HFF-Myc (cell line): ENCODE results near the gene CCDC85C.

Experiments
- DNase-seq: peaks from one replicate; pipeline ENCODE4 v3.0.0-alpha.2; 2011; ENCODE audit warnings: low read depth; ENCODE audit errors: extremely low read depth
- H3K4me3 ChIP-seq: replicated peaks from 2 replicates; pipeline ENCODE4 v1.5.1; 2011; ENCODE audit warnings: low read depth, mild to moderate bottlenecking, control low read depth, low read length
- CTCF ChIP-seq: IDR thresholded peaks from 2 replicates; pipeline ENCODE4 v1.5.1; 2012; ENCODE audit warnings: mild to moderate bottlenecking, low read depth, low read length, control low read depth; ENCODE audit errors: missing control alignments

Gene CCDC85C

GRCh38 chr14:99479160-99479905, 124.7 kb downstream of the CCDC85C start:
- TF ChIP-seq CTCF, result no peak
- no peak for DNase-seq
- peak overlapping the region; percentile 97 for H3K4me3 ChIP-seq

DNA sequence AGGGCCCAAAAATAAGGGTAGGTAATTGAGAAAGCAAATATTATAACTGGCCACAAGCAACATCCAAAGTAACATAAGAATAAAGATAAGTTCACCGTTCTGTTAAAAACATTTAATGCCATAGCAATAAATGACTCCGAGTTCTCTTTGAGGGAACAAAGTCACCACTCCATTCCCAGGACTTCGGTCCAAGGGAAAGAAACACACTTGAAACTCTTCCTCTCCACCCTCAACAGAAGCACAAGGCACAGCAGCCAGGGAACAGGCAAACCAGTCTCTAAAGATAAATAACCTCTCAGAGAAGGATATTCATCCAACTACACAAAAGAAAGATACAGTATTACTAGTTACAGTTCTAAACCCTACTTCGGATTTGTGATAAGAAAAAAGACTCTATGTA, 125.9 kb downstream of the CCDC85C start:
- no peak for DNase-seq
- TF ChIP-seq CTCF, result no peak
- H3K4me3 ChIP-seq, result no peak overlapping the region

- no peak for TF ChIP-seq CTCF
- no peak for DNase-seq
- no peak overlapping the region for H3K4me3 ChIP-seq
These were observed 127.1 kb downstream of the CCDC85C start for GRCh38 chr14:99476864-99477263.

DNA sequence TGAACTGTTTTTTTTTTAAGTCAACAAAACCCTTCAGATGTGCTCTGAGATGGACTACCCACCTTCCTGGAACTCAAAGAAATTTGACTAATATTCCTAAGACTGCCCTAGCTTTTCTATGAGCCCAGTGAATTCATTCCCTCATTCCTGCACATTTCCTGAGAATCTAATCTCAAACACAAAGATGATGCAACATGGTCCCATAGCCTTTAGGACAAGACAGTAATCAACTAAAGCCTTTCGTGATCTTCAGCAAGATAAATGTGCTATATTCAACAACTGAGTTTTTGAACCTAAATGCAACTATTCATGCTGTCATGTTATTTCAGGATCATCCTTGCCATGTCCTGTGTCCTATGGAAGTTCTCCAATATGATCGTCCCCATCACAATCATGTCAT, 128.3 kb downstream of the CCDC85C start:
- no peak for DNase-seq
- TF ChIP-seq CTCF, result no peak
- H3K4me3 ChIP-seq, result no peak overlapping the region

DNA sequence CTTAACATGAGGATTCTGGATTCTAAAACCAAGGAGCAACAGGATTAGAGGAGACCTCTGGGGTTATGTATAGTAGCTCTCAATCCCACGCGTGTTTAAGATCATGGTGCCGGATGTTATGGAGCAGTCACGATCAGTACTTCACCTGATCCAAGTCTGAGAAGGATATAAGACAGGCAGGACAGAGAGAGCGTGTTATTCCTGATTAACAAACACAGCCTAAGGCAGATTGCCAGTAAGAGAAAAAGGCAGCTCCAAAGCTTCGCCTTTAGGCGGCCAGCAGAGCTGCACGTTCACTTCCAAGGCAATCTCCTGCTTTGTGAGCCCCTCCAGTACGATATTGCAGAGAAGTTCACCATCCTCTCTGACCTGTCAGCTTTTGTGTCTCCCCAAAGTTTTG, 128.8 kb downstream of the CCDC85C start:
- no peak for DNase-seq
- TF ChIP-seq CTCF, result no peak
- H3K4me3 ChIP-seq, result no peak overlapping the region

GRCh38 chr14:99473458-99473857, 130.5 kb downstream of the CCDC85C start:
- no peak overlapping the region for H3K4me3 ChIP-seq
- TF ChIP-seq CTCF, result no peak
- DNase-seq, result no peak

GRCh38 chr14:99472937-99473336, 131.1 kb downstream of the CCDC85C start:
- H3K4me3 ChIP-seq, result no peak overlapping the region
- no peak for TF ChIP-seq CTCF
- DNase-seq, result no peak
